ENCODE results near the gene IZUMO2.

- TF ChIP-seq CTCF (IDR thresholded peaks at IDR 0.05), result no peak
- TF ChIP-seq POLR2AphosphoS5 (IDR thresholded peaks at IDR 0.05), result peak in 2 of 3 donors; percentile 25 to 84
Observed at GRCh38 chr19:50204811-50205675, 42.0 kb upstream of the IZUMO2 start.
